Hepatocyte (in vitro differentiated cells): ENCODE measurements around the gene RPTOR.

Experiments
- EZH2 ChIP-seq: fragments of 200-600 bp; sonication (generic); IDR thresholded peaks from 2 replicates; pipeline ENCODE4 v1.6.1; 2016; ENCODE audit warnings: antibody characterized with exemption, mild to moderate bottlenecking, borderline replicate concordance
- EZH2phosphoT487 ChIP-seq: fragments of 200-600 bp; sonication (generic); IDR thresholded peaks from one replicate; pipeline ENCODE4 v1.6.1; 2018; ENCODE audit warnings: antibody characterized with exemption, mild to moderate bottlenecking, low read depth, moderate library complexity; ENCODE audit not compliant: unreplicated experiment, severe bottlenecking
- TF ChIP-seq, protein P1 (sequence below): fragments of 200-600 bp; sonication (generic); IDR thresholded peaks from 2 replicates; pipeline ENCODE4 v1.5.1; 2016; ENCODE audit warnings: antibody characterized with exemption, mild to moderate bottlenecking; ENCODE audit not compliant: poor library complexity

DNA sequence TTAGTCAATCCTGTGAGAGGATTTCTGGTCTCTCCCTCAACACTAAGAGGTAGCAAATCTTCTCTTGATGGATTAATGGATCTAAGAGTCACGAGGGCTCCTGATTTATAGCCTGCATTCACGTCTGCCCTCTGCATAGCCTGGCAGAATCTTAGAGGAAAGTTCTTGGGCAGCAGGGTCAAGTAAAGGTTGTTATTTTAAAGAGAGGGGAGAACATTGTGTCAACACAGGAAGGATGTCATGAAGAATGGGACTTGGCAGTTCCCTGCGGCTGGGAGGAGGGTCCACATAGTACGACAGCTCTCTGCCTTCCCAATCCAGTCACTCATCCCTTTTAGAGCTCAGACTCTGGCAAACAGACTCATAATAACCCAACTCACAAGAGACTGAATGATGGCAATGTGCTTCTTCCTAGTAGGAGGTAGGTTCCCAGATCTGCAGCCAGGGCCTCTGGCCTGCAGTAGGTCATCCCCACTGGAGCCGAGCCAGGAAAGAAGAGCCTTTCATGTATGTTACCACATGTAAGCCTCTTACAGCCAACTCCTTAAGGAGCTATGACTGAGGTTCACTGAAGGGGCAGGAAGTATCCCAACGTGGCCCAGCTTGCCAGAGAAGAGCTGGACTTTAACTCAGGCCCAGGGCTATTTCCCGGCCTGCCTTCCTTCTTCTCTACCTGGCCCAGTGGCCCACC, 25.4 kb upstream of the RPTOR start:
- TF ChIP-seq EZH2, result no peak
- TF ChIP-seq, protein P1, sequence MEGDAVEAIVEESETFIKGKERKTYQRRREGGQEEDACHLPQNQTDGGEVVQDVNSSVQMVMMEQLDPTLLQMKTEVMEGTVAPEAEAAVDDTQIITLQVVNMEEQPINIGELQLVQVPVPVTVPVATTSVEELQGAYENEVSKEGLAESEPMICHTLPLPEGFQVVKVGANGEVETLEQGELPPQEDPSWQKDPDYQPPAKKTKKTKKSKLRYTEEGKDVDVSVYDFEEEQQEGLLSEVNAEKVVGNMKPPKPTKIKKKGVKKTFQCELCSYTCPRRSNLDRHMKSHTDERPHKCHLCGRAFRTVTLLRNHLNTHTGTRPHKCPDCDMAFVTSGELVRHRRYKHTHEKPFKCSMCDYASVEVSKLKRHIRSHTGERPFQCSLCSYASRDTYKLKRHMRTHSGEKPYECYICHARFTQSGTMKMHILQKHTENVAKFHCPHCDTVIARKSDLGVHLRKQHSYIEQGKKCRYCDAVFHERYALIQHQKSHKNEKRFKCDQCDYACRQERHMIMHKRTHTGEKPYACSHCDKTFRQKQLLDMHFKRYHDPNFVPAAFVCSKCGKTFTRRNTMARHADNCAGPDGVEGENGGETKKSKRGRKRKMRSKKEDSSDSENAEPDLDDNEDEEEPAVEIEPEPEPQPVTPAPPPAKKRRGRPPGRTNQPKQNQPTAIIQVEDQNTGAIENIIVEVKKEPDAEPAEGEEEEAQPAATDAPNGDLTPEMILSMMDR, result no peak
- no peak for TF ChIP-seq EZH2phosphoT487
